ENCODE results near the gene ZXDC.

DNA sequence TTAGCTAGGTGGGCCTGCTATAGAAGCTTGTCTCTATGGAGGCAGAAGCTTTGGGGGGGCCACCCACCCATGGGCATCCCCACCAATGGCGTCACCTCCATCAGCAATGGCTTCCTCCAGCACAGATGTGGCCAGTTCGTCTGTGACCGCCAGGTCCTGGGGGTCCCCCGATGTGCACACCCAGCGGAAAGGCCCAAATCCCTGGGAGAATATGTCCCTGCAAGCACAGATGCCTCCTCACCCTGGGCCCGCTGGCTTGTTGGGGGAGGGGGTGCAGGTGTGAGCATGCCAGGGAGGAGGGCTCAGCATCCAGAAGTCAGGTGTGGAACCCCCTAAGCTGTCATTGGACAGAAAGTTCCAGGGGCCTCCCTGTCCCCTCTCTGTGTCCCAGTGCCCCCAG is 22.3 kb upstream of the ZXDC start:
- TF ChIP-seq EZH2phosphoT487 (IDR thresholded peaks at IDR 0.05; ENCODE audit: insufficient read depth, low read depth) (no peak), EZH2 (IDR thresholded peaks at IDR 0.05; ENCODE audit: insufficient read depth, poor library complexity, severe bottlenecking) (no peak)
